HG02588 (cell line): Measurements from ENCODE around the gene PACSIN2.
"Not testable (repeated sequence)": the region's sequence is repeated elsewhere in the genome, so short reads cannot be mapped to it uniquely, and the experiment has no call there.

ENCODE experiments used
- ATAC-seq: cut with Tn5 transposase; IDR thresholded peaks from one replicate; pipeline ENCODE4 v1.9.1; 2021; ENCODE audit warnings: mild to moderate bottlenecking, moderate library complexity; ENCODE audit not compliant: unreplicated experiment

The PACSIN2 gene

GRCh38 chr22:42928969-42929837, 85.7 kb downstream of the PACSIN2 start:
- ATAC-seq, result no peak

GRCh38 chr22:42927966-42928365, 87.0 kb downstream of the PACSIN2 start:
- ATAC-seq, result no peak

DNA sequence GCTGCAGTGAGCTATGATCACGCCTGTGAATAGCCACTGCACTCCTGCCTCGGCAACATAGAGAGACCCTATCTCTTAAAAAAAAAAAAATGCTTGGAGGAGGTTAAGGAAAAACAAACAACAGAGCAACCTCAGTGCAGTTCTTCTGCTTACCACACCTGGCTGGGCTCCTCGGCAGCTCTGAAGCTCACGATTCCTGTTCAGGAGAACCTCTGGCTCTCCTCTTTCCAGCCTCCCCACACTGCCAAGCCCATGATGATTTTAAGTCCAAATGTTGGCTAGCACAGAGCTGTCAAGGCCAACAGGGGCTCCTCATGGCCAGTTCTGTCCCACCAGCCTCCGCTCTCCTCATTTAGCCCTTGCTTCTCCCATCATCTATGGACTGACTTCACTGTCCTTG, 88.2 kb downstream of the PACSIN2 start:
- no peak for ATAC-seq

DNA sequence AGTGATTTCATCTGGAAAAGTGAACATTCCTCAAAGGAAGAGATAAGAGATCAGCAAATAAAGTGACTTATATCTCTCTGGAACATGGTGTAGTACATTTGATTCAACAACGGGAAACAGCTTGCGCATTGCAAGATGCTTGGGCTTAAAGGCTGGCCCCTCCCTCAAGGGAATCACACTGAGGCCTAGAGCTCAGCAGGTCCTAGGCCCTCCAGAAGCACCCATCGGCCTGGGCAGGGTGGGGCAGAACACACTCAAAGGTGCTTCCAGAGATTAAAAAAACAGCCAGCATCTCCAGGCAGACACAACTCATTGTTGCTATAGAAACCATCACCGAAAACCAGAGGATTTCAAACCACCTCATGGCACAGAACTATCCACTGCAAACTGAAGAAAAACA, 88.8 kb downstream of the PACSIN2 start:
- no peak for ATAC-seq

DNA sequence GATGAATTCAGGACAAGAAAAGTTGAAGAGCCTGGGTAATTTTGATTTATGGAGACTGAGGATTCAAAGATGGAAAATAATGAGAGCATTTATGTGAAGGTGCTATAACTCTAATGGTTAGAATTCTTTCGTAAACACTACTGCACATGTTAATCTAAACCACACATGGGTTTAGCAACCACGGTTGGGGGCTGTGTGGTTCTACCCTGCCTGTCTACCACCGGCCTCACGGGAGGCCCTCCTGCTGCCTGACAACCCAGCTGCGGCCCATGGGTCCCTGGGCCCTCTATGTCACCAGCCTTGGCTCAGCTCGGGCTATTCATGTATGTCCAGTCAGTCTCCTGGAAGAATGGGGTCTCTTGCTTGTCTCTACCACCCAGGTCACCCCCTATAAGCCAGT, 89.4 kb downstream of the PACSIN2 start:
- ATAC-seq, result no peak

DNA sequence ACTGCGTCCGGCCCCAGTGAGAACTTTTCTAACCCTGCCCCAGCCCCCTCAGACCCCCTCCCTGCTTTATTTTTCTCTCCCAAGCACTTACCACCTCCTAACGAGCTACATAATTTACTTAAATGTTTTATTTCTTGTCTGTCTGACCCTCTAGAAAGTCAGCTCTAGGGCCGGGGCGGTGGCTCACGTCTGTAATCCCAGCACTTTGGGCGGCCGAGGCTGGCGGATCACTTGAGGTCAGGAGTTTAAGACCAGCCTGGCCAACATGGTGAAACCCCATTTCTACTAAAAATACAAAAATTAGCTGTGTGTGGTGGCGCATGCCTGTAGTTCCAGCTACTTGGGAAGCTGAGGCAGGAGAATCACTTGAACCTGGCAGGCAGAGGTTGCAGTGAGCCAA, 89.9 kb downstream of the PACSIN2 start:
- ATAC-seq, result not testable (repeated sequence)

DNA sequence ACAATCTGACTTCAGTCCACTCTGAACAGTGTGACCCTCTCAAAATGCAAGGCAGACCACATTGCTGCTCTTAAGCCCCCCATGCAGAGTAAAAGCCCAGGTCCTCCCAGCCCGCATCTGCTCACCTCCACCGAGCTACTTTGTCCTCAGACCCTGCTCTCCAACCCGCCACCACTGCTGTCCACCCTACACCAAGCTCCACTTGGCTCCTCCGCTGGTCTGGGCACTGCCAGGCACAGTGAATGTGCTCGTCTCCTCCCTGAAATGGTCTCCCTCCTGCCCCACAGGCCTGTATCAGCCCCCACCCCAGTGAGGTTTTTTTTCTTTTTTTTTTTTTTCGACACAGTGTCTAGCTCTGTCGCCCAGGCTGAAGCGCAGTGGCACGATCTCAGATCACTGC, 90.5 kb downstream of the PACSIN2 start:
- ATAC-seq, result no peak

- ATAC-seq, result no peak
Measured at GRCh38 chr22:42922374-42923191, 92.4 kb downstream of the PACSIN2 start.

DNA sequence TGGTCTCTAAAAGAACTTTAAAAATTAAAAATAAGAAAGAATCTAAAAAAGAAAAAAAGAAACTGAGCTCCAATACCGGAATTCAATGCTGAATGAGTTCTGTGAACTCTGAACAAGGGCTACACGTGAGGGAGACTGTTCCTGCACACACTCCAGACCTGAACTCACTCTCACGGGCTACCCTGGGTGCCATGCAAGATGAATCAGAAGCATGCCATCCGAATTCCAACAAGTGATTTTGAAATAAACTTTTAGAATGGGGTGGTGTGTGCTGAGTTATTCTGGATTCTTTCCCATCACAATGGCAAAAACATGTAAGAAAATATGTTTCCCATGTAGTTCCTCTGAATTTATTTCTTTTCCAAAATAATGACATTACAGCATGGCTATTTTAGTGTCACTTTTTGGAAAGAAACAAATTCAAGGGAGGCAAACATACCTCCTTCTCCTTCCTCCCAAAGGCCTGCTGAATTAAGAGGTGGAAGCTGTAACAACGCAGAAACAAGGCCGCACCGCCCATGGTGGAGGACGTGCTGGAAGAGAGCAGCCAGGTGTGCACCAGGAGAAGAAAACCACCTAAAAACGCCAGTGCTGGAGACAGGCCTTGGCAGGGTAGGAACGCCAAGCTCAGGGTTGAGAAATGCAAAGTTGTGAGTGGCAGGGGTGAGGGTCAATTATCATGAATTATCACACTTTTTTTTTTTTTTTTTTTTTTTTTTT, 94.7 kb downstream of the PACSIN2 start:
- no peak for ATAC-seq

DNA sequence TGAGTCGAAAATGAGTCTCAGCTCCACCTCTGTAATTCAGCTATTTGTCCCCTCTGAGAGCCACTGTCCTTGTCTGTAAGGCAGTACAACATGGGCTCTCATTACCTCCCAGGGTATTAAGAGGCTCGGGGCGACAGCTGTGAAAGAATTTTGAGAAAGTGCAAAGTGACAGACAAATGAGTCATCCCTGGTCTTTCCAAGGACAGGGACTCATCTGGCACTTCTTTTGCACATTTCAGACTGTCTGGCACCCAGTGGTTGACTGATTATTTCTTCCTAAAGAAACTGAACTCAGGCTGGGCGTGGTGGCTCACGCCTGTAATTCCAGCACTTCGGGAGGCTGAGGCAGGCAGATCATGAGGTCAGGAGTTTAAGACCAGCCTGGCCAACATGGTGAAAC, 95.8 kb downstream of the PACSIN2 start:
- no peak for ATAC-seq

DNA sequence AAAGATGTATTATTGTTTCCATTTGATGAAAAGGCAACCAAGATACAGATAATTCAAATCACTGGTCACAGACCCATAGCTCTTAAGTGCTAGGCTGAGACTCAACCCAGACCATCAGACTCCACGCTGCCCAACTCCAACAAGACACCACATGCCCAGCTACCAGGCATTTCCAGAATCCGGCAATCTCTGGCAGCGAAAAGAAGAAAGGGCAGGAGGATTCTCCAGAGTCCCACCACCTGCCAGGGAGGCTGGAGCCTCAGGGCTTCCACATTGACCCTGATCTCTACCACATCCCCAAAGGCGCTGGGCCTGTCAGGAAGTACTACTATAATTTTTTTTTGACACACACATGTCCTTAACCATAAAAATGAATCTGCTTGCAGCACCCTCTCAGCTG, 96.4 kb downstream of the PACSIN2 start:
- ATAC-seq, result no peak

GRCh38 chr22:42917358-42917757, 97.6 kb downstream of the PACSIN2 start:
- not testable (repeated sequence) for ATAC-seq

DNA sequence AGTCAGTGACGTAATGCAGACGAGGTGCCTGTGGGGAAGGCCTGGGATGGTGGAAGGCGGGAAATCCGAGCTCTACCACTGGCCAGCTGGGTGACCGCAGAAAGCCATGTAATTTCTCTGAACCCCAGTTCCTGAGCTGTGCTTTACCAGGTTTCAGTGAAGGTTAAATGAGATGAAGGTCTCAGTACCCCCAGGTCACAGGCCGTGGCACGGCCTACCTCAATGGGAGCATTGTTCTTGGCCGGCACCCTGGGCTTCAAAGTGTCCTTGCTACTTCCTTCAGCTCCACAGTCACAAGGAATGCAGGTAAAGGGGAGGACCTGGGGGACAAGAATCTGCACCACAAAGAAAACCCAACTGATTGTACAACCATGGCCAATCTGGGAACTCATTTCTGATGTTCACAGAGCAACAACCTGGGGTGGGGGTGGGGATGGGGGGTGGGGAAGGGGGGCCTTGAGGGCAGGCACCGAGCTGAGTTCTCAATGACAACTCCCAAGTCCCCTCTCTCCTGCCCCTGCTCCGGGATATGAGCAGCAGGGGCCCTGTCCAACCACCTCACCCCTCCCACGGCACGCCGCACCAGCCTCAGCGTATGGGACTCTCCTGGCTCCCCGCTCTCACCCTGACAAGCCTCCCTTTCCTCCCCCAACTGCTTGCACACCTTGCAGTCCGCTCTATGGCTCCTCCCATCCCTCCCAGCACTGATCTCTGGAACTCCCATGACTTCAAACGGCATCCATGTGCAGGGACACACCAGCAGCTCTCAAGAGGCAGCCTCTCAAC, 98.8 kb downstream of the PACSIN2 start:
- no peak for ATAC-seq

DNA sequence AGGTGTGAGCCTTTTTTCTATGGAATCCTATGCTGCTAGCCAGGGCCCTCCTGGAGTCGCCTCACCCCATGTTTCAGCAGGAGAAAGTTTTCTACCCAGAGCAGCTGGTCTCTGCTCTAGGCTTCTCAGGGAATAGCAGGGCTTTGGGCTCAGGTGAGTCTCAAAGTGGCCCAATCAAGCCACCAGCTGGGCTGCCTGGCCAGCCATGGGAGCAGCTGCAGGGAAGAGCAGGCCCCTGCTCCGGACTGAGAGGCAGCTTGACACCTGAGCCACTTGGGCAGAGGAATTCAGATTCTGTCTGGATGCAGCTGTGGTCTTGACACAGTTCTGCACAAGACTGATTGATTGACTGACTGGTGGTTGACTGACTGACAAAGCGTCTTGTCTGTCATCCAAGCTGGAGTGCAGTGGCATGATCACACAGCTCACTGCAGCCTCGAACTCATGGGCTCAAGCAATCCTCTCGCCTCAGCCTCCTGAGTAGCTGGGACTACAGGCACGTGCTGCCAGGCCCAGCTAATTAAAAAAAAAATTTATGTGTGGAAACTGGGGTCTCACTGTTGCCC, 100.4 kb downstream of the PACSIN2 start:
- no peak for ATAC-seq

DNA sequence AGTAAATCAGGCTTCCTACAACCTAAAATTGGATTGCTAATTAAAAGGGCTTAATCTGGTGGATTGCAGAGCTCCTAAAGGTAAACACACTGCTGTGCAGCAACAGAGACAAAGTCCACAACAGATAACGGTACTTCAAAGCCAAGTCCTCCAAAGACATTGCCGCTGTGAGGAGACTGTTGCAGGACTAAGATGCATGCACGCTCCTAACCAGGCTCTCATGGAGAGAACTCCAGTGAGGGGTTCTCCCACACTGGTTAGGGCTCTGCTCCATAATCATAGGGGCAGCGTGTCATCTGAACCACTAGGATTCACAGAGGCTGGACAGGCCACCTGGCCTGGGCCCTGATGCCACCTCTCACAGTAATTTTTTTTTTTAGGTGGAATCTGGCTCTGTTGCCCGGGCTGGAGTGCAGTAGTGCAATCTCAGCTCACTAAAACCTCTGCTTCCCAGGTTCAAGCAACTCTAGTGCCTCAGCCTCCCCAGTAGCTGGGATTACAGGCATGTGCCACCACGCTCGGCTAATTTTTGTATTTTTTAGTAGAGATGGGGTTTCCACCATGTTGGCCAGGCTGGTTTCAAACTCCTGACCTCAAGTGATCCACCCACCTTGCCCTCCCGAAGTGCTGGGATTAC, 101.0 kb downstream of the PACSIN2 start:
- no peak for ATAC-seq

DNA sequence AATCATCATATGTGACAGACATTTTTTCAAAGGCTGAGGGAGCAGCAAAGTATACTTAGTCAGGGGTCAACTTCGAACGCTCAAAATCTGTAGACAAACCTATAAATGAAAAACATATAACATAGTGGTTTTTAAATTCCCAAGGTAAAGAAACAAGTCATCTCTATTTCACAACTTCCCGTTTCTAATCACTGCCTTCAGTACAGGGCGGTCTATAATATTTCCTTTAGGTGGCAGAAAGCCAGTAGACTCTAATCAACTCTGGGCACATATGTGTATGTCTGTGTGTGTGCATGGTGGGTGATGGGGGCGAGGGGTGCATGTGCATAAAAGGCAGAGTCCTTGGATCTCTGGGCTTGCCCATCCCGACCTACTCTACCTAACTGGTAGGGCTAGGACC, 102.9 kb downstream of the PACSIN2 start:
- ATAC-seq, result no peak

DNA sequence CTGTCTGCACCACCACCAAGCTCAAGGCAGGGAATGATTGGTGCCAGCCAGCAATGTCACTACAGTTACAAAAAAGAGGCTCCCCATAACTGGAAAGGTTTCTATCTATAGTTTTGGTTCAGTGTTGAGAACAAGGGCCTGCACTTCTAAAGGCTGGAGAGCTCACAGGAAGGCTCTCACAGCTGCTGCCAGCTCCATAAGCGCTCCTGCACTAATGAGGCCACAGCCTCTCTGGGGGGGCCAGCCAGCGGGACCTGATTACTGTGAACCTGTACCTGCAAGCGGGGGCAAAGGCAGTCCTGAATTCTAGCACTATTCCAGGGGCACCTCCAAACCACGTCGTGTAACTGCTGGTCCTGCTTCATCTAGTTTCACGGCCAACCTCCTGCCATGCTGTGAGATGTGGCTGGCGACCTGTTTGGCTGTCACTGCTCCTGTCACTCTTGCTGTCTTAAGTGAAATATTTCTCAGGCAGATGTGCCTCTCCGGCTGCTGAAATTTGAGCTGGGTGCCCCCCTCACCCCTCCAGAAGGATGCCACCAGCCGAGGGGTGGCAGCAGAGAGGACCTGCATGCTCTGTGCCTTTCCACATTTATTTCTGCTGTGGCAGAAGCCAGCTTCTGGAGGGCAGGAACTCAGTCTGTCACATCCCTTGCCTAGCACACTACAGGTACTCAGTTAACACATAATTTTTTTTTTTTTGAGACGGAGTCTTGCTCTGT, 104.6 kb downstream of the PACSIN2 start:
- ATAC-seq, result no peak

GRCh38 chr22:42909363-42910058, 105.4 kb downstream of the PACSIN2 start:
- ATAC-seq, result no peak

GRCh38 chr22:42908374-42908746, 106.6 kb downstream of the PACSIN2 start:
- no peak for ATAC-seq
